ENCODE results near the gene PHACTR1. TPM values are rescaled to one million over a fixed set of nuclear protein-coding genes. Genes with fewer than 3 reads are reported as not detected.

PHACTR1 gene
- total and polyA plus RNA-seq, 2 experiments from 2014 or later = 0.65 to 3.2 TPM

DNA sequence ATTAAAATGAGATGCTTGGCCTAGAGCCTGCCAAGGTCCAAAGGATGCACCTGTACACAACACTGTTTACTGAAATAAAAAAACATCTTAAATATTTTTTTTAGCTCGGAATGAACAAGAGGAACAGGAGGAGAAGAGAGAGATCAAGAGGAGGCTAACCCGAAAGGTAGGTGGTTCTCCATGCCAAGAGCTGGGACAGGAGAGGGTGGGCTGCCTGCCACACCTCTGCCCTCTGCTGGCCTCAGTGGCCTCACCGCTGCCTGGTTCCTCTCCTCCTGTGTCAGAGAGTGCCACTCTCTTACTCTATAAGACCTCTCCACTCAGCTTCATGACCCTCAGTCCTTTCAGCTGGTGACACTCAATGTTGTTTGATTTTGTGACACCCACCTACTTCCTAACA lies 561.6 kb downstream of the PHACTR1 start:
- in situ Hi-C loops (cut with MboI) = no loop called here

DNA sequence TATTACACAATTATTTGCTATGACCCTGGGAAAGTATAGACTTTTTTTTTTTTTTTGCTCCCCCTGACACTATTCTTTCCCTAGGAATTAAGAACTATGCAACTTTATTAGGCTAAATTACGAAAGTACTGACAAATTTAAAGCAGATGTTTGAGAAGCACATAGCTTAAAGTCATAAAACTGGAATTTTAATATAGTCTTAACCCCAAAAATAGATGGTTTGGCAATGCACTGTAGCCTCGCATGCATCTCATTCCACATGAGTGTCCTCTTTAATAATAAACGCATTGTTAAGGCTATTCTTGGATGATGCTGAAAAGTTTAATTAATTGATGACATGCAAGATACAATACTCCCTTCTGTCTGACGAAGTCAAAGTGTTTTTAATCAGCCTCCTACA lies 562.4 kb downstream of the PHACTR1 start:
- TF ChIP-seq EZH2 (IDR thresholded peaks at IDR 0.05; ENCODE audit: insufficient read depth, poor library complexity, severe bottlenecking) = no peak
- TF ChIP-seq EZH2phosphoT487 (IDR thresholded peaks at IDR 0.05; ENCODE audit: insufficient read depth, low read depth) = peak; percentile 100
- H3K4me3 ChIP-seq = no peak overlapping the region
- H3K9me3 ChIP-seq (ENCODE audit: low read depth) = no peaks in the 10 kb centered on the region
- in situ Hi-C loops (cut with MboI) = no loop called here
- DNase-seq = peak; percentile 92
- H3K9ac ChIP-seq = no peak overlapping the region
- no peak overlapping the region for H2AFZ ChIP-seq
- 0 to 1% methylated on average over 4 of the region's 4 CpGs for WGBS, 2 experiments (ENCODE audit: low coverage in 1 of 2, low lambda C conversion rate in 2 of 2, missing lambda C conversion rate in 2 of 2)
- peaks cover 12% of the 10 kb centered on the region for H3K4me1 ChIP-seq (ENCODE audit: insufficient read depth)
- H3K79me2 ChIP-seq (ENCODE audit: insufficient read depth) = no peaks in the 10 kb centered on the region
- no peaks in the 10 kb centered on the region for H3K9me2 ChIP-seq (ENCODE audit: insufficient read depth)
- peaks cover 7% of the 10 kb centered on the region; the same call in 1 of the 2 replicates for H3F3A ChIP-seq (ENCODE audit: insufficient read depth)
- H4K20me1 ChIP-seq (ENCODE audit: insufficient read depth) = no peaks in the 10 kb centered on the region
- peaks cover 56% of the 10 kb centered on the region for H3K27me3 ChIP-seq (replicated peaks; ENCODE audit: insufficient read depth)
- no peak overlapping the region for H3K4me2 ChIP-seq (ENCODE audit: unreplicated experiment)
- H3K36me3 ChIP-seq (ENCODE audit: low read depth) = no peaks in the 10 kb centered on the region
- H3K27ac ChIP-seq = no peak overlapping the region

More for the DNA sequence above, 561.6 kb downstream of the PHACTR1 start:
- H3K4me2 ChIP-seq (ENCODE audit: unreplicated experiment) = no peak overlapping the region
- no peaks in the 10 kb centered on the region for H3K36me3 ChIP-seq (ENCODE audit: low read depth)
- no peak overlapping the region for H3K4me3 ChIP-seq
- no peak for TF ChIP-seq EZH2phosphoT487 (IDR thresholded peaks at IDR 0.05; ENCODE audit: insufficient read depth, low read depth)
- TF ChIP-seq EZH2 (IDR thresholded peaks at IDR 0.05; ENCODE audit: insufficient read depth, poor library complexity, severe bottlenecking) = no peak
- H3K4me1 ChIP-seq (ENCODE audit: insufficient read depth) = peaks cover 12% of the 10 kb centered on the region
- H3K79me2 ChIP-seq (ENCODE audit: insufficient read depth) = no peaks in the 10 kb centered on the region
- no peaks in the 10 kb centered on the region for H4K20me1 ChIP-seq (ENCODE audit: insufficient read depth)
- peaks cover 7% of the 10 kb centered on the region; the same call in 1 of the 2 replicates for H3F3A ChIP-seq (ENCODE audit: insufficient read depth)
- H3K9me2 ChIP-seq (ENCODE audit: insufficient read depth) = no peaks in the 10 kb centered on the region
- H3K9ac ChIP-seq = no peak overlapping the region
- WGBS, 2 experiments (ENCODE audit: low coverage in 1 of 2, low lambda C conversion rate in 2 of 2, missing lambda C conversion rate in 2 of 2) = 92 to 100% methylated on average over 3 of the region's 3 CpGs
- no peak overlapping the region for H2AFZ ChIP-seq
- no peak for DNase-seq
- peaks cover 57% of the 10 kb centered on the region for H3K27me3 ChIP-seq (replicated peaks; ENCODE audit: insufficient read depth)
- H3K27ac ChIP-seq = no peak overlapping the region
- no peaks in the 10 kb centered on the region for H3K9me3 ChIP-seq (ENCODE audit: low read depth)

DNA sequence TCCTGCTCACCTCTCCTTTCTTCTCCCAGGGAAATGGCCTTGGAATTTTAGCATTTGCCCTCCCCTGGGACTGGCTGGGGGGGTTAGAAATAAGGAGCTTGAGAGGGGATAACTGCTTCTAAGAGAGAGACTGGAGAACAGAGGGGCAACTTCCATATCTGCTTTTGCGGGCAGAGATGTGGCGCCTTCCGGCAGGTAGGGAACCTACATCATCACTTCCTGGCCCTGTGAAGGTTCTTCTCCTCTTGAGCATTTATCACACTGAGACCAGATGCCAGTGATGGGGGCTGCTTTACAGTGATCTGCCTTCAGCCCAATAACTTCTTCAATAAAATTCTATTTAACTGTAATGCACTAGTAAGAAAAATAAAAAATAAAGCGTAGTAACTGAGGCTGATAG lies 563.7 kb downstream of the PHACTR1 start:
- Histone ChIP-seq H3K4me2 (ENCODE audit: unreplicated experiment) (no peak overlapping the region), H3K36me3 (ENCODE audit: low read depth) (no peaks in the 10 kb centered on the region), H3K4me1 (ENCODE audit: insufficient read depth) (peaks cover 12% of the 10 kb centered on the region), H3K9me3 (ENCODE audit: low read depth) (no peaks in the 10 kb centered on the region), H2AFZ (no peak overlapping the region), H3K9ac (no peak overlapping the region), H3F3A (ENCODE audit: insufficient read depth) (peaks cover 7% of the 10 kb centered on the region; the same call in 1 of the 2 replicates), H3K27me3 (replicated peaks; ENCODE audit: insufficient read depth) (peaks cover 43% of the 10 kb centered on the region), H3K4me3 (no peak overlapping the region), H3K79me2 (ENCODE audit: insufficient read depth) (no peaks in the 10 kb centered on the region), H3K27ac (no peak overlapping the region), H3K9me2 (ENCODE audit: insufficient read depth) (no peaks in the 10 kb centered on the region), H4K20me1 (ENCODE audit: insufficient read depth) (no peaks in the 10 kb centered on the region)
- DNase-seq = no peak
- TF ChIP-seq EZH2phosphoT487 (IDR thresholded peaks at IDR 0.05; ENCODE audit: insufficient read depth, low read depth) (no peak), EZH2 (IDR thresholded peaks at IDR 0.05; ENCODE audit: insufficient read depth, poor library complexity, severe bottlenecking) (no peak)
- in situ Hi-C loops (cut with MboI) = no loop called here
- 71 to 77% methylated on average over 4 of the region's 4 CpGs for WGBS, 2 experiments (ENCODE audit: low coverage in 1 of 2, low lambda C conversion rate in 2 of 2, missing lambda C conversion rate in 2 of 2)

GRCh38 chr6:13281686-13282085 lies 565.1 kb downstream of the PHACTR1 start:
- no peaks in the 10 kb centered on the region for H3K36me3 ChIP-seq (ENCODE audit: low read depth)
- no peak overlapping the region for H3K27ac ChIP-seq
- 98 to 100% methylated on average over 8 to 9 of the region's 9 CpGs for WGBS, 2 experiments (ENCODE audit: low coverage in 1 of 2, low lambda C conversion rate in 2 of 2, missing lambda C conversion rate in 2 of 2)

More at GRCh38 chr6:13281686-13282085, 565.1 kb downstream of the PHACTR1 start:
- no peak for DNase-seq
- Histone ChIP-seq H3K9me2 (ENCODE audit: insufficient read depth) (no peaks in the 10 kb centered on the region), H3K9me3 (ENCODE audit: low read depth) (no peaks in the 10 kb centered on the region), H3K27me3 (replicated peaks; ENCODE audit: insufficient read depth) (peaks cover 46% of the 10 kb centered on the region), H4K20me1 (ENCODE audit: insufficient read depth) (no peaks in the 10 kb centered on the region), H3K9ac (no peak overlapping the region), H3K4me3 (no peak overlapping the region), H3K4me2 (ENCODE audit: unreplicated experiment) (no peak overlapping the region), H3K4me1 (ENCODE audit: insufficient read depth) (peaks cover 12% of the 10 kb centered on the region), H3F3A (ENCODE audit: insufficient read depth) (peaks cover 7% of the 10 kb centered on the region; the same call in 1 of the 2 replicates), H2AFZ (no peak overlapping the region), H3K79me2 (ENCODE audit: insufficient read depth) (no peaks in the 10 kb centered on the region)
- TF ChIP-seq EZH2phosphoT487 (IDR thresholded peaks at IDR 0.05; ENCODE audit: insufficient read depth, low read depth) (no peak), EZH2 (IDR thresholded peaks at IDR 0.05; ENCODE audit: insufficient read depth, poor library complexity, severe bottlenecking) (no peak)
- in situ Hi-C loops (cut with MboI) = no loop called here

All from GM23248 (cell line).